Smooth muscle cell (in vitro differentiated cells): Measurements from ENCODE around the gene TFEC. TPM values are rescaled to one million over a fixed set of nuclear protein-coding genes. Genes with fewer than 3 reads are reported as not detected.
A peak's percentile ranks its signal among the peaks of the same experiment; 100 is the strongest.

Experiments
- DNase-seq: peaks from one replicate; lab custom pipeline; 2025; ENCODE audit not compliant: unreplicated experiment; lab: John Stamatoyannopoulos, UW
- H2AFZ ChIP-seq: fragments of 200-600 bp; sonication (generic); 2 replicates; pipeline ENCODE4 v1.6.0; 2016; ENCODE audit warnings: antibody characterized with exemption, low read depth, mild to moderate bottlenecking
- H3F3A ChIP-seq: fragments of 200-600 bp; sonication (generic); 2 replicates; pipeline ENCODE4 v1.6.0; 2017; ENCODE audit warnings: antibody characterized with exemption, low read depth
- H3K27ac ChIP-seq: fragments of 200-600 bp; sonication (generic); 2 replicates; pipeline ENCODE4 v1.5.1; 2016; ENCODE audit warnings: low read depth, mild to moderate bottlenecking
- H3K27me3 ChIP-seq: fragments of 200-600 bp; sonication (generic); 2 replicates; pipeline ENCODE4 v1.6.1; 2016; ENCODE audit warnings: low read depth, mild to moderate bottlenecking
- H3K36me3 ChIP-seq: fragments of 200-600 bp; sonication (generic); 2 replicates; pipeline ENCODE4 v1.5.1; 2016; ENCODE audit warnings: low read depth
- H3K4me1 ChIP-seq: fragments of 200-600 bp; sonication (generic); 2 replicates; pipeline ENCODE4 v1.5.1; 2016; ENCODE audit warnings: low read depth
- H3K4me2 ChIP-seq: fragments of 200-600 bp; sonication (generic); 2 replicates; pipeline ENCODE4 v1.6.0; 2016; ENCODE audit warnings: mild to moderate bottlenecking
- H3K4me3 ChIP-seq: fragments of 200-600 bp; sonication (generic); 2 replicates; pipeline ENCODE4 v1.5.1; 2016; ENCODE audit warnings: mild to moderate bottlenecking
- H3K79me2 ChIP-seq: fragments of 200-600 bp; sonication (generic); 2 replicates; pipeline ENCODE4 v1.6.0; 2016; ENCODE audit warnings: low read depth, mild to moderate bottlenecking
- H3K9ac ChIP-seq: fragments of 200-600 bp; sonication (generic); 2 replicates; pipeline ENCODE4 v1.6.0; 2016; ENCODE audit warnings: low read depth
- H3K9me3 ChIP-seq: fragments of 200-600 bp; sonication (generic); replicated peaks from 2 replicates; pipeline ENCODE4 v1.5.1; 2016; ENCODE audit warnings: low read depth
- H4K20me1 ChIP-seq: fragments of 200-600 bp; sonication (generic); 2 replicates; pipeline ENCODE4 v1.6.0; 2016; ENCODE audit warnings: low read depth
- WGBS: methylation state at CpG from one replicate; pipeline ENCODE4 v1.1.7; 2016; ENCODE audit warnings: low lambda C conversion rate; 5-methylcytosine and 5-hydroxymethylcytosine counted together
- polyA plus RNA-seq: library from polyadenylated mRNA; unstranded; fragments of >200 nt; fragmentation: Nextera tagmentation; extraction: Ambion mirVana; gene quantifications from 2 replicates; pipeline ENCODE4 v1.2.1, GENCODE V29; 2016
- total RNA-seq: library from RNA; depleted of rRNA; stranded (reverse); fragments of >200 nt; gene quantifications from 2 replicates; pipeline ENCODE4 v1.2.3, GENCODE V29; 2014
- TF ChIP-seq, protein P1 (sequence below): fragments of 200-600 bp; sonication (generic); IDR thresholded peaks from 2 replicates; pipeline ENCODE4 v1.5.1; 2017; ENCODE audit warnings: borderline replicate concordance, mild to moderate bottlenecking, antibody characterized with exemption; ENCODE audit not compliant: insufficient read depth, poor library complexity, severe bottlenecking

The TFEC gene
- total and polyA plus RNA-seq, 2 experiments from 2014 or later = not detected

DNA sequence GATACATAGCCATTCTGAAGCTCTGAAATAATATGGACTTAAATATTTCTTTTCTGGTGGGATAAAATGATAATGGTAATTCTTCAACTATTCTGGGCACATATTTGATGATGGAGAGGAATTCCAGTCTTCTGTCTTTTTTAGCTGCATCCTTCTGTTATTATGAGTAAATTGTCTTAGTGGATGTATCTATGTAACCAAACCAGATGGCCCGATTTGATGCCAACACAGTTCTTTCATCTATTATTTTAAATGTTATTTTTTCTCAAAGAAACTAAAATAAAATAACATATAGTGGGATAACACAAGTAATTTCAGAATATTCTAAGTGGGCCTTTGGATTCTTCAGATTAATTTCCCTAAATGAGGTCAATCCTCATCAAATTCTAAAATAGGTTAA is 110.2 kb downstream of the TFEC start:
- Histone ChIP-seq H2AFZ (no peak overlapping the region), H3K4me3 (no peak overlapping the region), H3K9me3 (no peaks in the 10 kb centered on the region), H3K4me2 (no peak overlapping the region), H3K27me3 (no peaks in the 10 kb centered on the region), H3F3A (no peaks in the 10 kb centered on the region), H3K9ac (no peak overlapping the region), H3K4me1 (no peaks in the 10 kb centered on the region), H3K27ac (no peak overlapping the region), H3K36me3 (no peaks in the 10 kb centered on the region), H4K20me1 (no peaks in the 10 kb centered on the region), H3K79me2 (no peaks in the 10 kb centered on the region)
- no peak for DNase-seq
- WGBS = 93% methylated on average over 1 of the region's 1 CpG
- TF ChIP-seq, protein P1, sequence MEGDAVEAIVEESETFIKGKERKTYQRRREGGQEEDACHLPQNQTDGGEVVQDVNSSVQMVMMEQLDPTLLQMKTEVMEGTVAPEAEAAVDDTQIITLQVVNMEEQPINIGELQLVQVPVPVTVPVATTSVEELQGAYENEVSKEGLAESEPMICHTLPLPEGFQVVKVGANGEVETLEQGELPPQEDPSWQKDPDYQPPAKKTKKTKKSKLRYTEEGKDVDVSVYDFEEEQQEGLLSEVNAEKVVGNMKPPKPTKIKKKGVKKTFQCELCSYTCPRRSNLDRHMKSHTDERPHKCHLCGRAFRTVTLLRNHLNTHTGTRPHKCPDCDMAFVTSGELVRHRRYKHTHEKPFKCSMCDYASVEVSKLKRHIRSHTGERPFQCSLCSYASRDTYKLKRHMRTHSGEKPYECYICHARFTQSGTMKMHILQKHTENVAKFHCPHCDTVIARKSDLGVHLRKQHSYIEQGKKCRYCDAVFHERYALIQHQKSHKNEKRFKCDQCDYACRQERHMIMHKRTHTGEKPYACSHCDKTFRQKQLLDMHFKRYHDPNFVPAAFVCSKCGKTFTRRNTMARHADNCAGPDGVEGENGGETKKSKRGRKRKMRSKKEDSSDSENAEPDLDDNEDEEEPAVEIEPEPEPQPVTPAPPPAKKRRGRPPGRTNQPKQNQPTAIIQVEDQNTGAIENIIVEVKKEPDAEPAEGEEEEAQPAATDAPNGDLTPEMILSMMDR = no peak

DNA sequence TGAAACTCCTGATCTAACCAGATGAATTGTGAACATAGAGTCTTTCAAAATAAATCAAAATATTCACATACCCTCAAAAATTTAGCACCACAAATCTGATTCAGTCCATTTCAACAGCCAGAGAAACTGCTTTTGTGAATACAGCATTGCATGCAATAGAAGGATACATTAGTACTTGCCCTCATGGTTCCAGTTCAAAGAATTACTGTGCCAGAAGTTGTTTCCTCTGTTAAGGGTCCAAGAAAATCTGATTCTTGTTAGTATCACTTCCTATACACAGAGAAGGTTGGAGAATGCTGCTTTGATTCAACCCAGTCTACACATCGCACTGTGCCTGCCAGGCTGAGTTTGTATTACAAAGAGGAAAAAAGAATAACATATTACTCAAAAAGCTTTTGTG is 115.6 kb downstream of the TFEC start:
- H3K4me2 ChIP-seq = no peak overlapping the region

DNA sequence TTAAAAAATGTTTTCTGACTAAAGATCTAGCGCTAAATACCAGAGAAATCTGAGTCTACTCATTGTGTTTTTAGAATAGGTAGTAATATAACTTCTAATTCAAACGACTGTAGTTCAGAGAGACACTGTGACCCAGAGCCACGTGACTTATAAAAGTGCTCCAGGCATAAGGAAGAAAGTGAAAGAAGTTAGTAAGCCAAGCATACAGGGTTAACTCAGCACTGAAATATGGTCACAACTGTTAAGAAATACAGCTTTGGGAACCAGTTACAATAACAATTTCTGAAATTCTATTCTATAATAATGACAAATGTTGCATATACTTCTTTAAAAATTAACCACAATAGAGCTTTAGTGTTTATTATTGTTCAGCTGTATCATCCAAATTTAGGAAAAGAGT is 119.1 kb downstream of the TFEC start:
- H3K79me2 ChIP-seq = no peaks in the 10 kb centered on the region
- H3K4me2 ChIP-seq = no peak overlapping the region
- no peaks in the 10 kb centered on the region for H3K9me3 ChIP-seq
- DNase-seq = no peak
- no peaks in the 10 kb centered on the region for H3K27me3 ChIP-seq
- no peaks in the 10 kb centered on the region for H3K4me1 ChIP-seq
- no peaks in the 10 kb centered on the region for H3K36me3 ChIP-seq
- WGBS = 69% methylated on average over 3 of the region's 3 CpGs
- no peak overlapping the region for H3K9ac ChIP-seq
- H3K27ac ChIP-seq = no peak overlapping the region
- no peak overlapping the region for H2AFZ ChIP-seq
- TF ChIP-seq, protein P1 = no peak
- no peak overlapping the region for H3K4me3 ChIP-seq
- H4K20me1 ChIP-seq = no peaks in the 10 kb centered on the region
- no peaks in the 10 kb centered on the region for H3F3A ChIP-seq

More for the DNA sequence above, 115.6 kb downstream of the TFEC start:
- H4K20me1 ChIP-seq = no peaks in the 10 kb centered on the region
- no peaks in the 10 kb centered on the region for H3K36me3 ChIP-seq
- H3K4me1 ChIP-seq = no peaks in the 10 kb centered on the region
- no peaks in the 10 kb centered on the region for H3K27me3 ChIP-seq
- 100% methylated on average over 1 of the region's 1 CpG for WGBS
- H3K9ac ChIP-seq = no peak overlapping the region
- TF ChIP-seq, protein P1 = no peak
- H3K79me2 ChIP-seq = no peaks in the 10 kb centered on the region
- no peak overlapping the region for H3K27ac ChIP-seq
- no peaks in the 10 kb centered on the region for H3F3A ChIP-seq
- no peak overlapping the region for H3K4me3 ChIP-seq
- H2AFZ ChIP-seq = no peak overlapping the region
- no peaks in the 10 kb centered on the region for H3K9me3 ChIP-seq
- no peak for DNase-seq

DNA sequence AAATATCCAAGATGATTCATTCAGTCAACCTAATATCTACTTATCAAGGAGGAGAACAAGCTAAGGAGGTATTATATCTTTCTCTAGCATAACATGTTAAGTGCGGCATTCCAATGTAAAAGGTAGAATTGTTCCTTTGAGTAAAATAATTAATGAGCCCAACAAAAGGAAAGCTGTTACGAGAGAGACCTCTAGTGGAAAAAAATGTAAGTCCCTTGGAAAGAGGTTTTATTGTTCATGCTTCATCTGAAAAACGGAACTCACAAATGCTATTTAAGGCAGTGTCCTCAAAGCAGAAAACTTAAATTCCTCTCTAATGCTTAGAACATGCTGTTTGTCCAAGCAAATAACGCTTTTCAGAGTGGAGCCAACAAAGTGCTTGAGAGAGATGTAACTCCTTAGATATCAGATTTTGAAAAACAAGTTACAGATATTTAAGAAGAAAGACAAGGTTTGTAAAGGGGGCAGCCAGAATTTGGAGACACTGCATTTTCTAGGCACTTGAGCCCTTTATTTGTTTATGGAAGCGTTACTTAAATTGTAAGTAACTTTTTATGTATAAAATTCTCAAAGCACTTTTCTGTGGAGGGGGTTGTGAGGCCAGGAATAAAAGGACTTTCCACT is 119.9 kb downstream of the TFEC start:
- no peak overlapping the region for H3K9ac ChIP-seq
- H4K20me1 ChIP-seq = no peaks in the 10 kb centered on the region
- no peaks in the 10 kb centered on the region for H3K79me2 ChIP-seq
- H2AFZ ChIP-seq = peak overlapping the region; percentile 77
- WGBS = 14% methylated on average over 5 of the region's 5 CpGs
- no peaks in the 10 kb centered on the region for H3K27me3 ChIP-seq
- no peaks in the 10 kb centered on the region for H3K4me1 ChIP-seq
- H3F3A ChIP-seq = no peaks in the 10 kb centered on the region
- no peak overlapping the region for H3K27ac ChIP-seq
- DNase-seq = no peak
- TF ChIP-seq, protein P1 = peak; percentile 50
- H3K36me3 ChIP-seq = no peaks in the 10 kb centered on the region
- H3K4me2 ChIP-seq = peak overlapping the region; percentile 58
- H3K4me3 ChIP-seq = no peak overlapping the region
- no peaks in the 10 kb centered on the region for H3K9me3 ChIP-seq
